AG04449 (cell line): ENCODE results near the gene PHACTR2.
"Not testable (repeated sequence)": the region's sequence is repeated elsewhere in the genome, so short reads cannot be mapped to it uniquely, and the experiment has no call there.

ENCODE experiments used
- CTCF ChIA-PET: fragments of 350-600 bp; formaldehyde crosslinking; extraction: SDS; loops from one replicate; lab custom pipeline; 2021; ENCODE audit warnings: antibody characterized with exemption; lab: Yijun Ruan, JAX
- POLR2A ChIA-PET: fragments of 400-600, 350-600 bp; formaldehyde crosslinking; extraction: SDS; loops from one replicate; lab custom pipeline; 2020; ENCODE audit warnings: antibody characterized with exemption, inconsistent platforms; lab: Yijun Ruan, JAX
- DNase-seq: peaks from one replicate; pipeline ENCODE4 v3.0.0-alpha.2; 2010; ENCODE audit warnings: low read depth, low spot score
- H3K4me3 ChIP-seq: 2 replicates; pipeline ENCODE4 v1.5.1; 2011; ENCODE audit warnings: low read depth, mild to moderate bottlenecking, control low read depth, low read length
- CTCF ChIP-seq: IDR thresholded peaks from one replicate; pipeline ENCODE4 v1.5.1; 2011; ENCODE audit warnings: mild to moderate bottlenecking, moderate library complexity, low read length, control low read depth, inconsistent platforms; ENCODE audit not compliant: insufficient read depth; ENCODE audit errors: missing control alignments

Gene PHACTR2

GRCh38 chr6:143642403-143642802 is 35.4 kb upstream of the PHACTR2 start:
- DNase-seq = no peak
- H3K4me3 ChIP-seq = no peak overlapping the region
- TF ChIP-seq CTCF = no peak
- ChIA-PET CTCF (no interaction called here), POLR2A (no interaction called here)

GRCh38 chr6:143647191-143647590 is 30.6 kb upstream of the PHACTR2 start:
- CTCF ChIA-PET = interaction anchor here (0.7 to 1.8 kb wide), 3 partner anchors 12 to 367 kb away, joined by 3 to 4 read pairs (median 3); no protein-coding TSS in a partner anchor
- no peak overlapping the region for H3K4me3 ChIP-seq
- POLR2A ChIA-PET = no interaction called here
- no peak for DNase-seq
- no peak for TF ChIP-seq CTCF

GRCh38 chr6:143647732-143648131 is 30.0 kb upstream of the PHACTR2 start:
- no peak for TF ChIP-seq CTCF
- CTCF ChIA-PET = interaction anchor here (0.7 to 1.8 kb wide), 2 partner anchors 12 to 366 kb away, joined by 3 to 4 read pairs; no protein-coding TSS in a partner anchor
- POLR2A ChIA-PET = no interaction called here
- no peak for DNase-seq
- H3K4me3 ChIP-seq = no peak overlapping the region

GRCh38 chr6:143649319-143649718 is 28.4 kb upstream of the PHACTR2 start:
- POLR2A ChIA-PET, H3K4me3 ChIP-seq, DNase-seq, CTCF ChIA-PET: not testable (repeated sequence)

- not testable (repeated sequence) for DNase-seq, H3K4me3 ChIP-seq
- ChIA-PET CTCF (interaction anchor here (1.4 kb wide), 1 partner anchor 8 kb away, joined by 4 read pairs; no protein-coding TSS in a partner anchor), POLR2A (interaction anchor here (1.0 kb wide), 1 partner anchor 192 kb away, joined by 3 read pairs; the partner anchor contains the start of gene LTV1)
These were observed 26.4 kb upstream of the PHACTR2 start for GRCh38 chr6:143651328-143651727.

- POLR2A ChIA-PET = interaction anchor here (0.6 kb wide), 1 partner anchor 208 kb away, joined by 3 read pairs; no protein-coding TSS in a partner anchor
- DNase-seq = no peak
- no peak overlapping the region for H3K4me3 ChIP-seq
- TF ChIP-seq CTCF = no peak
- CTCF ChIA-PET = no interaction called here
These were observed 24.9 kb upstream of the PHACTR2 start for GRCh38 chr6:143652841-143653331.

- ChIA-PET POLR2A (no interaction called here), CTCF (no interaction called here)
- no peak for DNase-seq
- H3K4me3 ChIP-seq = no peak overlapping the region
- TF ChIP-seq CTCF = no peak
These were observed 22.2 kb upstream of the PHACTR2 start for GRCh38 chr6:143655541-143655940.
